HG02970 (cell line): ENCODE measurements around the gene ARHGAP15.

Experiments
- ATAC-seq: cut with Tn5 transposase; IDR thresholded peaks from one replicate; pipeline ENCODE4 v1.9.1; 2021; ENCODE audit warnings: mild to moderate bottlenecking, moderate library complexity, moderate number of reproducible peaks; ENCODE audit not compliant: unreplicated experiment, low FRiP score

The ARHGAP15 gene

GRCh38 chr2:143433251-143433650, 304.0 kb downstream of the ARHGAP15 start:
- ATAC-seq, result no peak

GRCh38 chr2:143433840-143434239, 304.6 kb downstream of the ARHGAP15 start:
- ATAC-seq, result no peak

DNA sequence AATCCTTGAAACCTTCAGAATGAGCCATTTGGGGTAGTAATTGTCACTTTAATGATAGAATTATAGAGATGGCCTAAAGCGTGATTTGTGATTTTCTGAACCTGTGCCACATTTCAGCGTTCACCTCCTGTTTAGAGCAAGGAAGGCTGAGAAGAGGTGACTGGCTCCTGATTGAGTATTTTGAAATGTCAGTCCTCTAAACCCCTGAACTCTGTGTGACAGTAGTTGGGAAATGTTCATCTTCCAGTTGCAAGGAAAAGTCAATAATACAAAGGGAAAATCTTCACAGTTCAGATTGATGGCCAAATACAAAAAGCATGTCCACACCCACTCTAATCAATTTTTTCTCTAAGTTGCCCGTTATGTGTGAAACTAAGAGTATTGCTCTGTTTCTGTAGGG, 305.2 kb downstream of the ARHGAP15 start:
- ATAC-seq, result no peak

- ATAC-seq, result no peak
Observed at GRCh38 chr2:143435131-143435530, 305.9 kb downstream of the ARHGAP15 start.

- no peak for ATAC-seq
Observed at GRCh38 chr2:143436951-143437350, 307.7 kb downstream of the ARHGAP15 start.

DNA sequence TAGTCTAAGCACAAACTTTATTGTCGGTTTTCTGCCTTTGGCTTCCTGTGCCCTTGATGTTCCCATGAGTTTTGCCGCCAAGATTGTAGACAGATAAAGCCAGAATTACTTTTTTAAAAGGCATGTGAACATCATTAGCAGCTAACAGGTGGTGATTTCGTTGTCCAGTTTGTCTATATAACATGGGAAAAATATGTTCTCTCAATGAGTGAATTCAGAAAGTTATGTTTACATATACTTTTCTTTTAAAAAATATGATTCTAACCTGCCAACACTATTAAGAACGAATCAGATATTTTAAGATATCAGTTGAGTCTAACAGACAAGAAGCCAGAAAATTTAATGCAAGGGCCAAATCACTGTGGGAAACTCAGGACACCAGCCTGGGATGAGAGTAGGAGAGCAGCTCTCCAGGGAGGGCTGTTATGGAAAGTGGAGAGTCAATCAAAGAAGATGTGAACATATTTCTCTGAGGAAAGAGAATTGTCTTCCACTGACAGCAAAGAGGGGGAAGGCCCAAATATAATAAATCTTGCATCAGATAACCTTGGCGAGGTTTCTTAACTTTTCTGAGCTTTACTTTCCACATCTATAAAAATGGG, 311.3 kb downstream of the ARHGAP15 start:
- no peak for ATAC-seq

- ATAC-seq, result no peak
Observed at GRCh38 chr2:143442193-143442592, 313.0 kb downstream of the ARHGAP15 start.

- no peak for ATAC-seq
Observed at GRCh38 chr2:143451642-143452281, 322.5 kb downstream of the ARHGAP15 start.

DNA sequence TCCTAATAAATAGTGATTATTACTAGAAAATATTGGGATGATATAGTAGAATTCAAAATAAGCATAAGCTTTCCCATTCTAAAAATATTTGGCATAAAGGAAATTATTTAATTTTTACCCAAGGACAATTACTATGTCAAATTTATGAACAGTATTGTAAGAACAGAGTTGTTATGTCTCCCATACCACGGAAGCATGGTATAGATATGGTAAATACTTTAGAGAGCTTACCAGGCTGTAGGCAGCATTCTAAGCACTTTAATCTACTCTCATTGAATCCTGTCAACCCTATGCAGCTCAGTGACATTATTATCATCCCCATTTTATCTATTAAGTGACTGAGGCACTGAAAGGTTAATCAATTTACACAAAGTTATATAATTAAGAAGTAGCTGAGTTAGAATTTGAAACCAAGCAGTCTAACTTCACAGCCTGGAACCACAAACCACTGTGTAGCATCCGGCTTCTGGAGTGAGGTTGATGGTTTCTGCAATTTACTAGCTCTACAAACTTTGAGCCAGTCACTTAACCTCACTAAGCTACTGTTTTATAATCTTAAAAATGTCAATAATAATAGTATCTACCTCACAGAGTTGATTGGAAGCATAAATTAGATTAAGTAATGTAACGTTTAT, 323.7 kb downstream of the ARHGAP15 start:
- ATAC-seq, result no peak

GRCh38 chr2:143453981-143454511, 324.8 kb downstream of the ARHGAP15 start:
- ATAC-seq, result no peak

DNA sequence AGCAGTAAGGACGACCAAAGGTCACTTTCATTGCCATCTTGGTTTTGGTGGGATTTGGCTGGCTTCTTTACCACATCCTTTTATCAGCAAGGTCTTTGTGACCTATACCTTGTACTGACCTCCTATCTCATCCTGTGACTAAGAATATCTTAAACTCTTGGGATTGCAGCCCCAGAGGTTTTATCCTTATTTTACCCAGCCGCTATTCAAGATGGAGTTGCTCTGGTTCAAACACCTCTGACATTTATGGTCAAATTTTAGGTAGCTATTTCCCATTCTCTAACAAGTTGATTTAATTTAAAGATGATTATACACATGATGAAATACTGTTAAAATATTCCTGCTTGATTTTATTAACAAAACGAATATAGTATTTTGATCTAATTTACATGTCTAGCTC, 326.1 kb downstream of the ARHGAP15 start:
- no peak for ATAC-seq

GRCh38 chr2:143458258-143459190, 329.3 kb downstream of the ARHGAP15 start:
- ATAC-seq, result no peak

DNA sequence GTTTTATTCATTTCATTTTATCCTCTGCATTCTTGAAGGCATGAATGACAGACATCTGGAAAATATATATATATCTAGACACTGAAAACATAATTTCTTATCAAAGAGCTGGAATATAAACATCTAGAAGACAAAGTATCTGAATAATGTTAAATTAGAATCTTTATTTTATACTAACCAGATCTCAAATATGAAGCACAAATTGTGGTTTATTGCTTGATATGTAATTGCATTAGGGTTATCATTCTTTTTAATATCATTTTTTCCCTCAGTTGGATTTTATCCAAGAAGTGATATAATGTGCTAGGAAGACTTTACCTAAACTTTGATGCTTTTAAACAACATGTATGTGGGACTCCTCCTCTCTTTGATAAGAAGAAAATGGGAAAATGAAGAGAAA, 331.2 kb downstream of the ARHGAP15 start:
- ATAC-seq, result no peak

GRCh38 chr2:143463719-143464118, 334.5 kb downstream of the ARHGAP15 start:
- ATAC-seq, result no peak

DNA sequence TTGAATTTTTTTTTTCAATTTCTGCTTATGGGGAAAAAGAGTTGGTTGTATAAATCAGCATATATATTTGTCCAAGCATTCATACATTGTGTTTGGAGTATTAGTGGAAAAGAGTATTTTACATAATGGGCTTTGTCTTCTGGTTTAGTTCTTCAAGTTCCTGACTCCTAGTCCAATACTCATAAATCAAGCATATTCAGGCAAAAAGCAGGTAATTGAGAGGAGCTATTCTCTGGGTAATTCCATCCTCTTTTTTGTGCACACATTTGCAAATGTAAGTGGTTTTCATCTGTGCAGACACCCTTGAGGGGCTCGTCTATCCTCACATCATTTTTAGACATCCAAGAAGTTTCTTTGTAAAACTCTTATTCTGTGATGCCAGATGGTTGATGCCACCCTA, 337.2 kb downstream of the ARHGAP15 start:
- no peak for ATAC-seq

GRCh38 chr2:143467011-143467410, 337.8 kb downstream of the ARHGAP15 start:
- ATAC-seq, result no peak

DNA sequence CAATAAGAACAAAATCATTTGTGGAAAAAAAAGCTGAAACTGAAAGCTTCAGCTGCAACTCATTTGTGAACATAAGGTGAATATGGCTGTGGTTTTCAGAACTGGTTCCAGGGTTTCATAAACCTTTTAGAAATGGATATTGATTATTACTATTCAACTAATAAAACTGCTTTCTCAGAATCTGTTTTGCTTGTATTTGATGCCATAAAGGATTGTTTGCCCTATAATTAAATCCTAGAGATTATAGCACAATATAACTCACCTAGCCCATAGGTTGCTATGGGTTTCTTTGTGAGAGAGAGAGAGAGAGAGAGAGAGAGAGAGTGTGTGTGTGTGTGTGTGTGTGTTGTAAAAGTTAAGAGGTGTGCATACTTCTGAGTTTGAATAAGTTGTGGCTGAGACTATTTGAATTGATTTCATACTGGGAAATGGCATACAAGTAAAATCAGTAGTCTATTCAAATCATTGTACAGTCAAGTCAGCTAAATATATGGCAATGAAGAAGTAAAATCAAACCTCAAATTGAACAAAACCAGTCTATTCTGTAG, 339.2 kb downstream of the ARHGAP15 start:
- ATAC-seq, result peak; percentile 61

DNA sequence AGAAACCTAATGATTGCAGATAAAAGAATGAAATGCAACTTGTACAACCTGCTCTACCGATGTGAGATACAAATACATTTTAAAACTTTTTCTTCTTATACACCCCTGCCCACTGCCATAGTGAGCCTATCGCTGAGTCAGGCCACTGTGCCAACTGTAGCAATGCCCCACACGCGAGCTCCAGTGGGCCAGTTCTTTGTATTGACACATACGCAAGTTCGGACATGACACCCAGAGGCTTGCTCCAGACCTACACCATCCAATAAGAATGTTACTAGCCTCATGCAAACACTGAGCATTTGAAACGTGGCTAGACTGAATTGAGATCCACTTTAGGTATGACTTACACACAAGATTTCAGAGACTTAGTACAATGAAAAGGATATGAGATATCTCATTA, 340.1 kb downstream of the ARHGAP15 start:
- ATAC-seq, result no peak

- ATAC-seq, result no peak
Observed at GRCh38 chr2:143471550-143471949, 342.3 kb downstream of the ARHGAP15 start.

- no peak for ATAC-seq
Observed at GRCh38 chr2:143473216-143473615, 344.0 kb downstream of the ARHGAP15 start.
